HCT116 (cell line): ENCODE results near the gene VAV1. TPM values are rescaled to one million over a fixed set of nuclear protein-coding genes. Genes with fewer than 3 reads are reported as not detected.

Experiments used
- ATAC-seq: fragments of 200-7000 bp; cut with Tn5 transposase; 2 replicates; pipeline ENCODE4 v1.9.1; 2020; ENCODE audit warnings: mild to moderate bottlenecking, moderate library complexity
- BruUV-seq: library from RNA; stranded (reverse); fragments of 400-500 nt; replicated peaks from 2 replicates; lab custom pipeline; 2021; lab: Mats Ljungman, UMichigan
- CTCF ChIA-PET: fragments of 300-600 bp; sonication (Branson Sonifier 250); formaldehyde crosslinking; loops from one replicate; lab custom pipeline; 2021; ENCODE audit warnings: antibody characterized with exemption; lab: Charles Lee
- POLR2A ChIA-PET: fragments of 300-600, 350-600 bp; sonication (Branson Sonifier 250); formaldehyde crosslinking; loops from one replicate; lab custom pipeline; 2021; ENCODE audit warnings: antibody characterized with exemption; lab: Charles Lee
- RAD21 ChIA-PET, 2 experiments: fragments of 300-600 bp; sonication (Branson Sonifier 250); formaldehyde crosslinking; loops; one replicate each; lab custom pipeline; 2023; ENCODE audit warnings: low total read pairs in 2 of 2; ENCODE audit not compliant: uncharacterized antibody in 2 of 2, unreplicated experiment in 2 of 2, low non-redundant PET in 1 of 2; lab: Charles Lee
- DNase-seq: peaks from one replicate; pipeline ENCODE4 v3.0.0-alpha.2; 2010; ENCODE audit warnings: low read depth, low spot score
- H2AFZ ChIP-seq: fragments of 200-600 bp; shearing (Covaris generic), sonication (generic); 2 replicates; pipeline ENCODE4 v1.6.1; 2017; ENCODE audit warnings: low read depth, mixed run types, mixed read lengths, antibody characterized with exemption, low read length; ENCODE audit not compliant: poor library complexity, severe bottlenecking
- H3K27ac ChIP-seq: 2 replicates; pipeline ENCODE4 v1.5.1; 2012; ENCODE audit warnings: low read depth, low read length
- H3K27me3 ChIP-seq: fragments of 200-600 bp; sonication (generic); 2 replicates; pipeline ENCODE4 v1.6.1; 2016; ENCODE audit warnings: mixed run types, low read length, mixed read lengths; ENCODE audit not compliant: insufficient read depth
- H3K36me3 ChIP-seq, 2 experiments: fragments of 200-500 bp in 1 of 2; fragments of 200-600 bp in 1 of 2; sonication (Bioruptor generic) in 1 of 2; sonication (generic) in 1 of 2; 2 replicates each; pipeline versions ENCODE4 v1.5.1 to v1.6.1; 2014 to 2016; ENCODE audit warnings: low read length in 2 of 2, inconsistent platforms in 1 of 2, mixed read lengths in 1 of 2, mixed run types in 1 of 2; ENCODE audit not compliant: insufficient read depth in 2 of 2, control insufficient read depth in 1 of 2
- H3K4me1 ChIP-seq, 2 experiments: fragments of 200-600 bp in 1 of 2; sonication (generic) in 1 of 2; 2 replicates each; pipeline versions ENCODE4 v1.5.1 to v1.6.1; 2012 to 2017; ENCODE audit warnings: low read length in 2 of 2, inconsistent platforms in 1 of 2, mild to moderate bottlenecking in 1 of 2, mixed read lengths in 1 of 2, mixed run types in 1 of 2, moderate library complexity in 1 of 2; ENCODE audit not compliant: insufficient read depth in 2 of 2, control insufficient read depth in 1 of 2
- H3K4me2 ChIP-seq: fragments of 200-600 bp; sonication (generic); 2 replicates; pipeline ENCODE4 v1.6.1; 2017; ENCODE audit warnings: mixed run types, low read length, mixed read lengths
- H3K4me3 ChIP-seq, 2 experiments: fragments of 200-600 bp in 1 of 2; sonication (generic) in 1 of 2; replicated peaks in 1 of 2; 2 replicates each; pipeline ENCODE4 v1.5.1; 2011 to 2016; ENCODE audit warnings: low read length in 2 of 2, control low read depth in 1 of 2, low read depth in 1 of 2, mild to moderate bottlenecking in 1 of 2, mixed read lengths in 1 of 2, mixed run types in 1 of 2
- H3K79me2 ChIP-seq: fragments of 200-600 bp; sonication (generic); 2 replicates; pipeline ENCODE4 v1.6.1; 2017; ENCODE audit warnings: mild to moderate bottlenecking, mixed run types, low read length, moderate library complexity, mixed read lengths; ENCODE audit not compliant: insufficient read depth
- H3K9ac ChIP-seq: fragments of 200-600 bp; sonication (generic); 2 replicates; pipeline ENCODE4 v1.6.1; 2016; ENCODE audit warnings: low read length, mixed read lengths
- H3K9me2 ChIP-seq: fragments of 200-600 bp; sonication (generic), shearing (Covaris generic); 2 replicates; pipeline ENCODE4 v1.6.1; 2017; ENCODE audit warnings: mixed run types, mild to moderate bottlenecking, moderate library complexity; ENCODE audit not compliant: insufficient read depth
- H3K9me3 ChIP-seq, 2 experiments: fragments of 200-500 bp in 1 of 2; fragments of 200-600 bp in 1 of 2; sonication (Bioruptor generic) in 1 of 2; sonication (generic) in 1 of 2; 2 replicates each; pipeline ENCODE4 v1.6.1; 2014 to 2017; ENCODE audit warnings: low read length in 2 of 2, mixed read lengths in 2 of 2, inconsistent platforms in 1 of 2, low read depth in 1 of 2, mild to moderate bottlenecking in 1 of 2, mixed run types in 1 of 2, moderate library complexity in 1 of 2; ENCODE audit not compliant: control insufficient read depth in 1 of 2, insufficient read depth in 1 of 2
- H4K20me1 ChIP-seq: fragments of 200-600 bp; sonication (generic), shearing (Covaris generic); 2 replicates; pipeline ENCODE4 v1.6.1; 2017; ENCODE audit warnings: mixed run types, mild to moderate bottlenecking, moderate library complexity; ENCODE audit not compliant: insufficient read depth
- CBX3 ChIP-seq: IDR thresholded peaks from 2 replicates; pipeline ENCODE4 v1.6.1; 2012; ENCODE audit warnings: low read depth
- FOSL1 ChIP-seq: IDR thresholded peaks from 2 replicates; pipeline ENCODE4 v1.6.1; 2012; ENCODE audit warnings: low read depth
- POLR2AphosphoS5 ChIP-seq: IDR thresholded peaks from 2 replicates; pipeline ENCODE4 v1.6.1; 2011; ENCODE audit warnings: mild to moderate bottlenecking, low read depth, low read length, moderate library complexity
- SRF ChIP-seq: IDR thresholded peaks from 2 replicates; pipeline ENCODE4 v1.6.1; 2012; ENCODE audit warnings: low read depth
- ZNF274 ChIP-seq: fragments of 200-500 bp; sonication (Bioruptor generic); IDR thresholded peaks from 2 replicates; pipeline ENCODE4 v1.6.1; 2014; ENCODE audit warnings: mild to moderate bottlenecking, low read depth, low read length, inconsistent platforms
- intact Hi-C: fragments of 100-400 bp; cut with micrococcal nuclease; formaldehyde crosslinking; loops from 2 replicates; pipeline ENCODE4 v1.10.0; 2022
- total RNA-seq: library from RNA; stranded (reverse); gene quantifications from one replicate; pipeline ENCODE4 v1.2.1, GENCODE V29; 2021; ENCODE audit not compliant: unreplicated experiment

VAV1 gene
- total RNA-seq, 1 experiment from 2014 or later, result 20.6 TPM

DNA sequence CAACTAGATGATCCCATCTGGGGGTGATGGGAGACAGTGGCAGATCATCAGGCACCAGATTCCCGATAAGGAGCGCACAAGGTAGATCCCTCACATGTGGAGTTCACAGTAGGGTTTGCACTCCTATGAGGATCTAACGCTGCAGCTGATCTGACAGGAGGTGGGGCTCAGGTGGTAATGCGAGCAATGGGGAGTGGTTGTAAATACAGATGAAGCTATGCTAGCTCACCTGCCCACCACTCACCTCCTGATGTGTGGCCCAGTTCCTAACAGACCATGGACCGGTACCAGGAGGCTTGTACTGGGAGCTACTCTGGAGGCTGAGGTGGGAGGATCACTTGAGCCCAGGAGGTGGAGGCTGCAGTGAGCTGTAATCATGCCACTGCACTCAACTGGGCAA is 34.8 kb downstream of the VAV1 start (continued):
- TF ChIP-seq FOSL1, result no peak
- TF ChIP-seq POLR2AphosphoS5, result no peak
- TF ChIP-seq SRF, result no peak

DNA sequence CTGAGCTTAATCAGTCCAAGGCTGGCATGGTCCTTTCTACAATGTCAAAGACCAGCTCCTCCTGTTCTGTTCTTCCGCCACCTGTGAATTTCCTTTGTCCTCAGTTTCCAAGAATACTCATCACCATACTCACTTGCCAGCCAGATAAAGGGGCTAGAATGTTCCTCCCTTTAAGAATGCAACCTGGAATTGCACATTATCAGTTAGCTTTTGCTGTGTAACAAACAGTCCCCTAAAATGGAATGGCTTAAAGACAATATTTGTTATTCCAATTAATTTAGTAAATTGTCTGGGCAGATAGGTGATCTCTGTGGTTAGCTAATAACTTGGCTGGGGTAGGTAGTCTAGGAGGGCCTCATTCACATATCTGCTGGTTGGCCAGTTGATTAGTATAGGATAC is 36.0 kb downstream of the VAV1 start:
- Histone ChIP-seq H3K9ac (no peak overlapping the region), H4K20me1 (no peaks in the 10 kb centered on the region), H3K27ac (no peak overlapping the region), H3K9me2 (no peaks in the 10 kb centered on the region), H3K4me2 (no peak overlapping the region), H3K27me3 (no peaks in the 10 kb centered on the region), H3K4me1 (peaks cover 6 to 9% of the 10 kb centered on the region in 2 experiments; a peak in 3 of 4 replicates), H2AFZ (no peak overlapping the region), H3K4me3 (no peak overlapping the region), H3K36me3 (no peaks in the 10 kb centered on the region), H3K9me3 (peaks cover 0 to 3% of the 10 kb centered on the region in 2 experiments; a peak in 1 of 4 replicates), H3K79me2 (no peaks in the 10 kb centered on the region)
- ChIA-PET RAD21 (no interaction called here), CTCF (no interaction called here), POLR2A (no interaction called here)
- no TSS peak for BruUV-seq
- no peak for ATAC-seq
- TF ChIP-seq CBX3, result peak; percentile 44; the same call in 1 of the 2 replicates
- no peak for TF ChIP-seq ZNF274
- intact Hi-C loops, result no loop called here
- DNase-seq, result no peak

DNA sequence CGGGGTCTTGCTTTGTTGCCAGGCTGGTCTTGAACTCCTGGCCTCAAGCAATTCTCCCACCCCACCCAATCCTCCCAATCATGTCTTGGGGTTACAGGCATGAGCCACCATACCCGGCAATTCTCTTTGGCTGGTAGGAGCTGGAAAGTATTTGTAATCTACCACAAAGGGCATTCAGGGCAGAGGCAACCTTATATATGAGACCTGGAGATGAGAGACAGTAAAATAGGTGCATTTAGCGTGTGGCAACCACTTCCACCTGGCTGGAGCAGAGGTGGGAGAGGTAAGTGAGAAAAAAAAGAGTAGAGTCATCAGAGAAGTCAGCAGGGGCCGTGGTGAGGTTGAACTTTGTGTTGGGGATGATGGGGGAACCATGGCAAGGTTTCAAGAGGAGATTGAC is 36.8 kb downstream of the VAV1 start:
- ATAC-seq (no peak), DNase-seq (no peak)
- no peak overlapping the region for H3K27ac ChIP-seq
- TF ChIP-seq FOSL1, result no peak
- H3K4me3 ChIP-seq, result no peak overlapping the region
- no peaks in the 10 kb centered on the region for H3K79me2 ChIP-seq
- CTCF ChIA-PET, result no interaction called here
- peaks cover 0 to 3% of the 10 kb centered on the region in 2 experiments; a peak in 1 of 4 replicates for H3K9me3 ChIP-seq
- H3K36me3 ChIP-seq, result no peaks in the 10 kb centered on the region
- H3K27me3 ChIP-seq, result no peaks in the 10 kb centered on the region
- no peak overlapping the region for H2AFZ ChIP-seq
- POLR2A ChIA-PET, result interaction anchor here (1.3 kb wide), 1 partner anchor 8 kb away, joined by 4 read pairs; no protein-coding TSS in a partner anchor
- H3K9ac ChIP-seq, result no peak overlapping the region
- no peaks in the 10 kb centered on the region for H3K9me2 ChIP-seq
- RAD21 ChIA-PET, result no interaction called here
- H3K4me1 ChIP-seq, result peaks cover 6 to 9% of the 10 kb centered on the region in 2 experiments; a peak in 3 of 4 replicates
- BruUV-seq, result no TSS peak
- no peak overlapping the region for H3K4me2 ChIP-seq
- intact Hi-C loops, result no loop called here
- H4K20me1 ChIP-seq, result no peaks in the 10 kb centered on the region
